ENCODE results near the gene SVEP1.

SVEP1 gene

GRCh38 chr9:110357505-110357904 is 222.0 kb downstream of the SVEP1 start:
- no peak for TF ChIP-seq CTCF (IDR thresholded peaks at IDR 0.05; ENCODE audit: control extremely low read depth, extremely low read depth, low read depth, missing control alignments)
- no peak for DNase-seq (ENCODE audit: extremely low spot score)
- CTCF ChIA-PET = interaction anchor here (1.9 kb wide), 1 partner anchor 15 kb away, joined by 4 read pairs; no protein-coding TSS in a partner anchor
- POLR2A ChIA-PET = no interaction called here

- CTCF ChIA-PET = interaction anchor here (1.5 to 1.9 kb wide), 2 partner anchors 16 to 267 kb away, joined by 3 to 4 read pairs; no protein-coding TSS in a partner anchor
- no peak for DNase-seq (ENCODE audit: extremely low spot score)
- POLR2A ChIA-PET = no interaction called here
- TF ChIP-seq CTCF (IDR thresholded peaks at IDR 0.05; ENCODE audit: control extremely low read depth, extremely low read depth, low read depth, missing control alignments) = no peak
Measured at GRCh38 chr9:110356639-110357395, 222.7 kb downstream of the SVEP1 start.

GRCh38 chr9:110355911-110356310 is 223.6 kb downstream of the SVEP1 start:
- TF ChIP-seq CTCF (IDR thresholded peaks at IDR 0.05; ENCODE audit: control extremely low read depth, extremely low read depth, low read depth, missing control alignments) = no peak
- CTCF ChIA-PET = interaction anchor here (1.5 to 1.9 kb wide), 2 partner anchors 17 to 268 kb away, joined by 3 to 4 read pairs; no protein-coding TSS in a partner anchor
- POLR2A ChIA-PET = no interaction called here
- DNase-seq (ENCODE audit: extremely low spot score) = no peak

GRCh38 chr9:110351009-110351467 is 228.5 kb downstream of the SVEP1 start:
- ChIA-PET CTCF (interaction anchor here (0.9 to 2.4 kb wide), 5 partner anchors 10 to 77 kb away, joined by 3 to 5 read pairs (median 4); no protein-coding TSS in a partner anchor), POLR2A (no interaction called here)
- no peak for DNase-seq (ENCODE audit: extremely low spot score)
- TF ChIP-seq CTCF (IDR thresholded peaks at IDR 0.05; ENCODE audit: control extremely low read depth, extremely low read depth, low read depth, missing control alignments) = no peak

GRCh38 chr9:110346325-110346724 is 233.2 kb downstream of the SVEP1 start:
- ChIA-PET CTCF (no interaction called here), POLR2A (no interaction called here)
- DNase-seq (ENCODE audit: extremely low spot score) = no peak
- no peak for TF ChIP-seq CTCF (IDR thresholded peaks at IDR 0.05; ENCODE audit: control extremely low read depth, extremely low read depth, low read depth, missing control alignments)

- TF ChIP-seq CTCF (IDR thresholded peaks at IDR 0.05; ENCODE audit: control extremely low read depth, extremely low read depth, low read depth, missing control alignments) = no peak
- CTCF ChIA-PET = no interaction called here
- no peak for DNase-seq (ENCODE audit: extremely low spot score)
- POLR2A ChIA-PET = no interaction called here
Measured at GRCh38 chr9:110344821-110345220, 234.7 kb downstream of the SVEP1 start.
